SU-DHL-6 (cell line): ENCODE results near the gene ZNF672.

Experiments
- H2AFZ ChIP-seq: fragments of 200-600 bp; sonication (generic); 2 replicates; pipeline ENCODE4 v1.6.1; 2014; ENCODE audit warnings: low read depth, mild to moderate bottlenecking, moderate library complexity, mixed read lengths, antibody characterized with exemption, low read length; ENCODE audit not compliant: severe bottlenecking
- H3F3A ChIP-seq: fragments of 200-600 bp; shearing (Covaris generic); 2 replicates; pipeline ENCODE4 v1.6.0; 2016; ENCODE audit warnings: antibody characterized with exemption, mild to moderate bottlenecking; ENCODE audit not compliant: insufficient read depth
- H3K27ac ChIP-seq: fragments of 200-600 bp; sonication (generic); 2 replicates; pipeline ENCODE4 v1.5.1; 2016; ENCODE audit warnings: low read depth, mild to moderate bottlenecking, low read length, moderate library complexity, mixed read lengths
- H3K27me3 ChIP-seq: fragments of 200-600 bp; sonication (generic), shearing (Covaris generic); 2 replicates; pipeline ENCODE4 v1.6.0; 2014; ENCODE audit warnings: mild to moderate bottlenecking, low read length
- H3K36me3 ChIP-seq: fragments of 200-600 bp; sonication (generic); 2 replicates; pipeline ENCODE4 v1.6.1; 2014; ENCODE audit warnings: mild to moderate bottlenecking, low read length, mixed read lengths
- H3K4me2 ChIP-seq: fragments of 300-600, 200-600 bp; shearing (Covaris generic), sonication (generic); 2 replicates; pipeline ENCODE4 v1.6.0; 2014; ENCODE audit warnings: low read length, low read depth, mild to moderate bottlenecking; ENCODE audit not compliant: poor library complexity, severe bottlenecking
- H3K4me3 ChIP-seq: fragments of 200-600 bp; sonication (generic); 2 replicates; pipeline ENCODE4 v1.5.1; 2014; ENCODE audit warnings: antibody characterized with exemption, low read length, mild to moderate bottlenecking, mixed read lengths; ENCODE audit not compliant: insufficient read depth, poor library complexity, severe bottlenecking
- H3K79me2 ChIP-seq: fragments of 200-600 bp; sonication (generic); 2 replicates; pipeline ENCODE4 v1.6.1; 2014; ENCODE audit warnings: mild to moderate bottlenecking, low read length, moderate library complexity; ENCODE audit not compliant: insufficient read depth
- H3K9ac ChIP-seq: fragments of 200-600 bp; sonication (generic); 2 replicates; pipeline ENCODE4 v1.7.0; 2014; ENCODE audit warnings: mild to moderate bottlenecking, low read length
- H3K9me2 ChIP-seq: fragments of 200-600 bp; sonication (generic); replicated peaks from 2 replicates; pipeline ENCODE4 v1.6.1; 2014; ENCODE audit warnings: low read length; ENCODE audit not compliant: insufficient read depth
- H3K9me3 ChIP-seq: fragments of 200-600 bp; sonication (generic); 2 replicates; pipeline ENCODE4 v1.6.1; 2014; ENCODE audit warnings: low read length, mixed read lengths; ENCODE audit not compliant: insufficient read depth
- H4K20me1 ChIP-seq: fragments of 200-600 bp; sonication (generic); 2 replicates; pipeline ENCODE4 v1.6.1; 2014; ENCODE audit warnings: low read depth, mild to moderate bottlenecking, antibody characterized with exemption, low read length, moderate library complexity, mixed read lengths
- CTCF ChIP-seq: fragments of 200-600 bp; sonication (generic); IDR thresholded peaks from one replicate; pipeline ENCODE4 v1.5.1; 2017; ENCODE audit warnings: antibody characterized with exemption, mild to moderate bottlenecking, low read length, moderate library complexity; ENCODE audit not compliant: insufficient read depth, poor library complexity, severe bottlenecking
- EZH2phosphoT487 ChIP-seq: fragments of 200-600 bp; sonication (generic), shearing (Covaris generic); conservative IDR thresholded peaks from 2 replicates; pipeline ENCODE4 v1.6.1; 2018; ENCODE audit warnings: mild to moderate bottlenecking, antibody characterized with exemption, low read length, moderate library complexity, mixed read lengths

ZNF672 gene

GRCh38 chr1:248890549-248891498 is 52.8 kb downstream of the ZNF672 start:
- TF ChIP-seq CTCF (no peak), EZH2phosphoT487 (no peak)
- Histone ChIP-seq H3K4me3 (no peak overlapping the region), H3K9me2 (no peaks in the 10 kb centered on the region), H3F3A (no peaks in the 10 kb centered on the region), H3K9ac (no peak overlapping the region), H3K36me3 (no peaks in the 10 kb centered on the region), H3K4me2 (no peak overlapping the region), H3K9me3 (no peaks in the 10 kb centered on the region), H3K79me2 (no peaks in the 10 kb centered on the region), H3K27ac (no peak overlapping the region), H3K27me3 (no peaks in the 10 kb centered on the region), H4K20me1 (no peaks in the 10 kb centered on the region), H2AFZ (no peak overlapping the region)

- H3K4me3 ChIP-seq: no peak overlapping the region
- no peaks in the 10 kb centered on the region for H3K9me2 ChIP-seq
- H3K27ac ChIP-seq: no peak overlapping the region
- H3K9me3 ChIP-seq: no peaks in the 10 kb centered on the region
- H2AFZ ChIP-seq: no peak overlapping the region
- no peaks in the 10 kb centered on the region for H3K27me3 ChIP-seq
- H4K20me1 ChIP-seq: no peaks in the 10 kb centered on the region
- TF ChIP-seq CTCF (no peak), EZH2phosphoT487 (no peak)
- no peak overlapping the region for H3K9ac ChIP-seq
- H3K79me2 ChIP-seq: no peaks in the 10 kb centered on the region
- H3F3A ChIP-seq: no peaks in the 10 kb centered on the region
- H3K36me3 ChIP-seq: no peaks in the 10 kb centered on the region
- no peak overlapping the region for H3K4me2 ChIP-seq
Measured at GRCh38 chr1:248891758-248892157, 53.7 kb downstream of the ZNF672 start.

- Histone ChIP-seq H3K79me2 (no peaks in the 10 kb centered on the region), H3K27me3 (no peaks in the 10 kb centered on the region), H3K9me3 (no peaks in the 10 kb centered on the region), H3K9me2 (no peaks in the 10 kb centered on the region), H3K4me2 (no peak overlapping the region), H2AFZ (no peak overlapping the region), H3K4me3 (no peak overlapping the region), H3K9ac (no peak overlapping the region), H3K36me3 (no peaks in the 10 kb centered on the region), H3F3A (no peaks in the 10 kb centered on the region), H3K27ac (no peak overlapping the region), H4K20me1 (no peaks in the 10 kb centered on the region)
- no peak for TF ChIP-seq EZH2phosphoT487
- TF ChIP-seq CTCF: no peak
Measured at GRCh38 chr1:248892590-248892989, 54.6 kb downstream of the ZNF672 start.
